NCI-H187 treated with DMSO at 0.1 percent for 48 hours (cell line): Measurements from ENCODE around the gene TTLL10.
"Not testable (repeated sequence)": the region's sequence is repeated elsewhere in the genome, so short reads cannot be mapped to it uniquely, and the experiment has no call there.

Experiments used
- DNase-seq: peaks from one replicate; lab custom pipeline; 2025; lab: John Stamatoyannopoulos, UW

The TTLL10 gene

GRCh38 chr1:1191734-1192133 is 18.1 kb downstream of the TTLL10 start:
- DNase-seq = no peak

- no peak for DNase-seq
These were observed 21.0 kb downstream of the TTLL10 start for GRCh38 chr1:1194723-1195122.

GRCh38 chr1:1195726-1196125 is 22.0 kb downstream of the TTLL10 start:
- not testable (repeated sequence) for DNase-seq

- DNase-seq = no peak
These were observed 22.9 kb downstream of the TTLL10 start for GRCh38 chr1:1196431-1197187.

GRCh38 chr1:1197188-1197500 is 23.5 kb downstream of the TTLL10 start:
- DNase-seq = no peak

- DNase-seq = no peak
These were observed 24.1 kb downstream of the TTLL10 start for GRCh38 chr1:1197551-1198422.

- no peak for DNase-seq
These were observed 24.9 kb downstream of the TTLL10 start for GRCh38 chr1:1198423-1199140.

- no peak for DNase-seq
These were observed 25.7 kb downstream of the TTLL10 start for GRCh38 chr1:1199141-1199960.

GRCh38 chr1:1199961-1200875 is 26.5 kb downstream of the TTLL10 start:
- DNase-seq = no peak

GRCh38 chr1:1200876-1201810 is 27.5 kb downstream of the TTLL10 start:
- DNase-seq = no peak

GRCh38 chr1:1202831-1203560 is 29.3 kb downstream of the TTLL10 start:
- no peak for DNase-seq

GRCh38 chr1:1203561-1204424 is 30.1 kb downstream of the TTLL10 start:
- DNase-seq = no peak

GRCh38 chr1:1204425-1204920 is 30.8 kb downstream of the TTLL10 start:
- DNase-seq = no peak

- DNase-seq = no peak
These were observed 31.5 kb downstream of the TTLL10 start for GRCh38 chr1:1204998-1205768.

GRCh38 chr1:1205769-1206375 is 32.2 kb downstream of the TTLL10 start:
- no peak for DNase-seq

GRCh38 chr1:1206376-1206965 is 32.8 kb downstream of the TTLL10 start, which contains the start of gene TNFRSF18:
Gene TNFRSF18, minus strand, starts transcription at chr1:1206592. Its CDS starts 21 bp downstream, at chr1:1206571.
- DNase-seq = no peak
